Activated CD8-positive, alpha-beta memory T cell treated with anti-CD3 and anti-CD28 coated beads, Interleukin-2, amount 50 U/mL, for 48 hours (primary cell): ENCODE results near the gene GJC2.
A peak's percentile ranks its signal among the peaks of the same experiment; 100 is the strongest.
"Not testable (repeated sequence)": the region's sequence is repeated elsewhere in the genome, so short reads cannot be mapped to it uniquely, and the experiment has no call there.

Experiments used
- DNase-seq: peaks from one replicate; pipeline ENCODE4 v3.0.0-alpha.2; 2020

Gene GJC2

GRCh38 chr1:228174482-228175315 is 25.0 kb downstream of the GJC2 start:
- DNase-seq, result peak; percentile 77

GRCh38 chr1:228175316-228176023 is 25.7 kb downstream of the GJC2 start:
- DNase-seq, result no peak

GRCh38 chr1:228176024-228176395 is 26.3 kb downstream of the GJC2 start:
- DNase-seq, result no peak

GRCh38 chr1:228176461-228177182 is 26.9 kb downstream of the GJC2 start:
- no peak for DNase-seq

GRCh38 chr1:228177183-228177475 is 27.4 kb downstream of the GJC2 start:
- DNase-seq, result no peak

GRCh38 chr1:228177721-228178710 is 28.3 kb downstream of the GJC2 start:
- DNase-seq, result peak; percentile 25

- DNase-seq, result peak; percentile 25
Measured at GRCh38 chr1:228178737-228179684, 29.3 kb downstream of the GJC2 start.

- DNase-seq, result peak; percentile 43
Measured at GRCh38 chr1:228180271-228180958, 30.7 kb downstream of the GJC2 start.

- DNase-seq, result peak; percentile 32
Measured at GRCh38 chr1:228180959-228181644, 31.4 kb downstream of the GJC2 start.

- peak; percentile 48 for DNase-seq
Measured at GRCh38 chr1:228181645-228182034, 31.9 kb downstream of the GJC2 start.

GRCh38 chr1:228182296-228183030 is 32.7 kb downstream of the GJC2 start:
- peak; percentile 42 for DNase-seq

- peak; percentile 37 for DNase-seq
Measured at GRCh38 chr1:228184152-228184551, 34.4 kb downstream of the GJC2 start.

- DNase-seq, result peak; percentile 46
Measured at GRCh38 chr1:228185641-228185965, 35.9 kb downstream of the GJC2 start.

GRCh38 chr1:228188249-228188648 is 38.5 kb downstream of the GJC2 start:
- not testable (repeated sequence) for DNase-seq

- DNase-seq, result peak; percentile 28
Measured at GRCh38 chr1:228190182-228190581, 40.5 kb downstream of the GJC2 start.

GRCh38 chr1:228190778-228191177 is 41.0 kb downstream of the GJC2 start:
- DNase-seq, result no peak

GRCh38 chr1:228194436-228194835 is 44.7 kb downstream of the GJC2 start:
- no peak for DNase-seq

GRCh38 chr1:228194921-228195812 is 45.4 kb downstream of the GJC2 start:
- peak; percentile 28 for DNase-seq
